ENCODE results near the gene GUCY2D. TPM values are rescaled to one million over a fixed set of nuclear protein-coding genes. Genes with fewer than 3 reads are reported as not detected.
A peak's percentile ranks its signal among the peaks of the same experiment; 100 is the strongest.

The GUCY2D gene
- total and polyA plus RNA-seq, 2 experiments from 2014 or later, result 0.22 TPM; not detected in 1

DNA sequence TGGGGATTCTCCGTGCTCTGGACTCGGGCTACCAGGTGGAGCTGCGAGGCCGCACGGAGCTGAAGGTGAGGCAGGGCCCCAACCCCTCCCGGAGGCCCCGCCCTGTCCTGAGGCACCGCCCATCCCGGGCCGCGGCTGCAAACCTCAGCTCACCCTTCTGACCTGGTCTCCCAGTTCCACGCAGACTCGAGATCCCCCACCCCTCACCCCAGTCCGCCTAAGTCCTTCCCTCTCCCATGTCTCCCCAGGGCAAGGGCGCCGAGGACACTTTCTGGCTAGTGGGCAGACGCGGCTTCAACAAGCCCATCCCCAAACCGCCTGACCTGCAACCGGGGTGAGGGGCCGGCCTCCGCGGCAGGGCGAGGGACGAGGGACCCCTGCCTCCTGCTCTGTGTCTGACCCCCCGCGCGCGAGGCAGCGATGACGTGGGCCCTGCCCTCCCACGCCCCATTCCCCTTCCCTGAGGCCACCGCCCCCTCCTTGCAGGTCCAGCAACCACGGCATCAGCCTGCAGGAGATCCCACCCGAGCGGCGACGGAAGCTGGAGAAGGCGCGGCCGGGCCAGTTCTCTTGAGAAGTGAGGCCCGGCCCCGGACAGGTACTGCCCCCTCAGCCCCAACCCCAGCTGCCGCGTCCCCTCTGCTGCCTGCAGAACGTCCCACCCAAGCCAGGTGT, 13.7 kb downstream of the GUCY2D start:
- peak; percentile 34 for DNase-seq
- peaks cover 6% of the 10 kb centered on the region; the same call in 1 of the 2 replicates for H3K27me3 ChIP-seq (replicated peaks; ENCODE audit: insufficient read depth)

DNA sequence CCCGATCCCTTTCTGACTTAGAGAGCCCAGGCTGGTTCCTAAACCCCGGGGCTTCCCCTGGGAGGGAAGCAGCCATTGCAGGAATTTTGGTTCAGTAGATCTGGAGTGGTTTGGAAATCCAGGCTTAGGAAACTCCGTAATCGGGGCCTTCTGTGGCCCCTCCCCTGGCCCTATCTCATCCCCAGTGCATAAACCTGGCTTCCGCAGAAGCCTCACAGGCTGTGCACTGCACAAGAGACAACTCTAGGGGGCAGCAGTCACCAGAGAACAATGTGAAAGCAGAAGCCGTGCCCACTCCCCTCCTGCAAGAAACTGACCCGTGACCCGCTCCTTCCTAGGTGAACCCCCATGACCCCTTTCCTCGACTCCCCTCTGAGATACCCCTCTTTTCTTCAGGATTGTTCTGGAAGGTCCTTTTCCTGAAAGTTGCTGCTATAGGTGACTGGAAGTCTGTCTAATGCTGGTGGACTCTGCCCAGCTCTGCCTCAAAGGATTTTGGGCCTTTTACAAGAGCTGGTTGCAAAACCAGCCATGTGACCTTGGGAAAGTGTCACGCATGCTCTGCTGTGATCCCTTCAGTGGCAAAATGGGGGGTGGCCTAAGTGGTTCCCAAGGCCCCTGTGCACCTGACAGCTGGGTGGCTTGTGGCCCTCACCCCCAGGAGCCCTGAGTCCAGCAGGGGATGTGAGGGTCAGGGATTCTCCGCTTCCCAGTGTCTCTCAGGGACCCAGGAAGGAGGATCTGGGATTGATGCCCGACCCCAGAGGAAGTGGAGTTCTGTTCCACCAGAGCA, 14.4 kb downstream of the GUCY2D start:
- Histone ChIP-seq H3K4me3 (peak overlapping the region; percentile 50), H4K20me1 (ENCODE audit: insufficient read depth) (no peaks in the 10 kb centered on the region), H3K9me3 (ENCODE audit: low read depth) (no peaks in the 10 kb centered on the region), H3K27me3 (replicated peaks; ENCODE audit: insufficient read depth) (peaks cover 6% of the 10 kb centered on the region; the same call in 1 of the 2 replicates), H3K4me1 (ENCODE audit: insufficient read depth) (peaks cover 9% of the 10 kb centered on the region), H3K27ac (no peak overlapping the region), H3K9ac (0 out of 2 replicates have a peak overlapping the region, but pooled peaks have one; percentile 40), H3F3A (ENCODE audit: insufficient read depth) (no peaks in the 10 kb centered on the region), H3K79me2 (ENCODE audit: insufficient read depth) (no peaks in the 10 kb centered on the region), H3K4me2 (ENCODE audit: unreplicated experiment) (peak overlapping the region; percentile 49), H2AFZ (peak overlapping the region; percentile 76), H3K9me2 (ENCODE audit: insufficient read depth) (no peaks in the 10 kb centered on the region), H3K36me3 (ENCODE audit: low read depth) (no peaks in the 10 kb centered on the region)
- WGBS, 2 experiments (ENCODE audit: low coverage in 1 of 2, low lambda C conversion rate in 2 of 2, missing lambda C conversion rate in 2 of 2), result 41 to 53% methylated on average over 12 of the region's 12 CpGs
- TF ChIP-seq EZH2phosphoT487 (IDR thresholded peaks at IDR 0.05; ENCODE audit: insufficient read depth, low read depth) (no peak), EZH2 (IDR thresholded peaks at IDR 0.05; ENCODE audit: insufficient read depth, poor library complexity, severe bottlenecking) (no peak)
- in situ Hi-C loops (cut with MboI), result no loop called here
- peak; percentile 50 for DNase-seq

More for the DNA sequence above, 13.7 kb downstream of the GUCY2D start:
- in situ Hi-C loops (cut with MboI), result no loop called here
- Histone ChIP-seq H3K27ac (no peak overlapping the region), H2AFZ (peak overlapping the region; percentile 76), H3F3A (ENCODE audit: insufficient read depth) (no peaks in the 10 kb centered on the region), H3K4me2 (ENCODE audit: unreplicated experiment) (peak overlapping the region; percentile 49), H3K36me3 (ENCODE audit: low read depth) (no peaks in the 10 kb centered on the region), H3K4me1 (ENCODE audit: insufficient read depth) (peaks cover 9% of the 10 kb centered on the region), H3K9ac (peak overlapping the region; percentile 40; the same call in 1 of the 2 replicates), H3K9me2 (ENCODE audit: insufficient read depth) (no peaks in the 10 kb centered on the region), H3K9me3 (ENCODE audit: low read depth) (no peaks in the 10 kb centered on the region), H4K20me1 (ENCODE audit: insufficient read depth) (no peaks in the 10 kb centered on the region), H3K4me3 (peak overlapping the region; percentile 50), H3K79me2 (ENCODE audit: insufficient read depth) (no peaks in the 10 kb centered on the region)
- TF ChIP-seq EZH2phosphoT487 (IDR thresholded peaks at IDR 0.05; ENCODE audit: insufficient read depth, low read depth) (no peak), EZH2 (IDR thresholded peaks at IDR 0.05; ENCODE audit: insufficient read depth, poor library complexity, severe bottlenecking) (no peak)
- WGBS, 2 experiments (ENCODE audit: low coverage in 1 of 2, low lambda C conversion rate in 2 of 2, missing lambda C conversion rate in 2 of 2), result 5 to 8% methylated on average over 17 to 37 of the region's 46 CpGs

DNA sequence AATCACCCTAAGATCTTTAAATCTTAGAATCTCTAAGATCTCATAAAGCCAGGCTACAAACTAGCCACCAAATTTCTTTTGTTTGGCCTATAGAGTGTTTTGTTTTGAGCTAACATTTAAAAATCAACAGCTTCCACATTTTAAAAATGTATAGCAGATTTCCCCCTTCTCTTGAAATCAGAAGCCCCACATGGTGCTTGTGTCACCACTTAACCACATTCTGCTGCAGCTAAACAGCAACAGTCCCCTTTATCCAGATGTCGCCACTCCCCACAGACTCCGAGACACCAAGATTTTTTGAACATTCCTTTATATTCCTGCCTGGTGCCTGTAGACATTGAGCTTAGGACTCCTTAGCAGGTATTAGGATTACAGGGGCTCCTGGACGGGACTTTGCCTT, 16.0 kb downstream of the GUCY2D start:
- H2AFZ ChIP-seq, result no peak overlapping the region
- in situ Hi-C loops (cut with MboI), result no loop called here
- no peak for DNase-seq
- no peak overlapping the region for H3K27ac ChIP-seq
- peaks cover 3% of the 10 kb centered on the region; the same call in 1 of the 2 replicates for H3K27me3 ChIP-seq (replicated peaks; ENCODE audit: insufficient read depth)
- no peaks in the 10 kb centered on the region for H3K9me3 ChIP-seq (ENCODE audit: low read depth)
- no peak overlapping the region for H3K4me3 ChIP-seq
- no peaks in the 10 kb centered on the region for H3K79me2 ChIP-seq (ENCODE audit: insufficient read depth)
- TF ChIP-seq EZH2phosphoT487 (IDR thresholded peaks at IDR 0.05; ENCODE audit: insufficient read depth, low read depth), result no peak
- TF ChIP-seq EZH2 (IDR thresholded peaks at IDR 0.05; ENCODE audit: insufficient read depth, poor library complexity, severe bottlenecking), result no peak
- WGBS, 2 experiments (ENCODE audit: low coverage in 1 of 2, low lambda C conversion rate in 2 of 2, missing lambda C conversion rate in 2 of 2), result 92 to 93% methylated on average over 3 of the region's 3 CpGs
- H4K20me1 ChIP-seq (ENCODE audit: insufficient read depth), result no peaks in the 10 kb centered on the region
- H3F3A ChIP-seq (ENCODE audit: insufficient read depth), result no peaks in the 10 kb centered on the region
- H3K9ac ChIP-seq, result no peak overlapping the region
- H3K36me3 ChIP-seq (ENCODE audit: low read depth), result no peaks in the 10 kb centered on the region
- H3K4me2 ChIP-seq (ENCODE audit: unreplicated experiment), result no peak overlapping the region
- H3K4me1 ChIP-seq (ENCODE audit: insufficient read depth), result peaks cover 15% of the 10 kb centered on the region
- H3K9me2 ChIP-seq (ENCODE audit: insufficient read depth), result no peaks in the 10 kb centered on the region

DNA sequence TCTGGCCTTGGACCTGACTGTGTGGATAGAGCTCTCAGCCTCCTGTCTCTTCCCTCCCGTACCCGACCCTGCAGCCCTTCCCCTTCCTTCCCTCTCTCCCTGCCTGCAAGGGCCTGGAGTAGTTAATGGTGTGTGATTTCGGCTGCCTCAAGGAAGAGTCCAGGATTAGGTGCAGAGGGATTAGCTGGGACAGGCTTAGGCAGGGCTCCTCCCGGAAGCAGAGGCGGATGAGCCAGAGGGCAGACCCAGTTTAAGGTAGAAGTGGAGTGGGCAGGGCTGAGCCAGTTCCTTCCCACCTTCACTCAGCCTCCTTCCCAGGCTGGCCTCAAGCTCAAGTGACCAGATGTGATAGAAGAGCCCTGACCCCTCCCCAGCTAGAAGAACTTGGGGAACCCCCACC, 16.8 kb downstream of the GUCY2D start:
- H3K4me1 ChIP-seq (ENCODE audit: insufficient read depth), result peaks cover 17% of the 10 kb centered on the region
- H3K27me3 ChIP-seq (replicated peaks; ENCODE audit: insufficient read depth), result no peaks in the 10 kb centered on the region; the same call in 1 of the 2 replicates
- no peaks in the 10 kb centered on the region for H3K79me2 ChIP-seq (ENCODE audit: insufficient read depth)
- TF ChIP-seq EZH2 (IDR thresholded peaks at IDR 0.05; ENCODE audit: insufficient read depth, poor library complexity, severe bottlenecking) (no peak), EZH2phosphoT487 (IDR thresholded peaks at IDR 0.05; ENCODE audit: insufficient read depth, low read depth) (no peak)
- 0 out of 2 replicates have a peak overlapping the region, but pooled peaks have one; percentile 28 for H3K9ac ChIP-seq
- H3K27ac ChIP-seq, result no peak overlapping the region; the same call in 1 of the 2 replicates
- H4K20me1 ChIP-seq (ENCODE audit: insufficient read depth), result no peaks in the 10 kb centered on the region
- H3K4me3 ChIP-seq, result no peak overlapping the region
- 76 to 81% methylated on average over 5 of the region's 5 CpGs for WGBS, 2 experiments (ENCODE audit: low coverage in 1 of 2, low lambda C conversion rate in 2 of 2, missing lambda C conversion rate in 2 of 2)
- no peaks in the 10 kb centered on the region for H3K36me3 ChIP-seq (ENCODE audit: low read depth)
- peak overlapping the region; percentile 1 for H3K4me2 ChIP-seq (ENCODE audit: unreplicated experiment)
- in situ Hi-C loops (cut with MboI), result no loop called here
- no peaks in the 10 kb centered on the region for H3K9me3 ChIP-seq (ENCODE audit: low read depth)
- H2AFZ ChIP-seq, result peak overlapping the region; percentile 75
- H3F3A ChIP-seq (ENCODE audit: insufficient read depth), result no peaks in the 10 kb centered on the region
- DNase-seq, result no peak
- no peaks in the 10 kb centered on the region for H3K9me2 ChIP-seq (ENCODE audit: insufficient read depth)

All from GM23248 (cell line).